ENCODE results near the gene TSPAN33.
"Not testable (repeated sequence)": the region's sequence is repeated elsewhere in the genome, so short reads cannot be mapped to it uniquely, and the experiment has no call there.

Gene TSPAN33

DNA sequence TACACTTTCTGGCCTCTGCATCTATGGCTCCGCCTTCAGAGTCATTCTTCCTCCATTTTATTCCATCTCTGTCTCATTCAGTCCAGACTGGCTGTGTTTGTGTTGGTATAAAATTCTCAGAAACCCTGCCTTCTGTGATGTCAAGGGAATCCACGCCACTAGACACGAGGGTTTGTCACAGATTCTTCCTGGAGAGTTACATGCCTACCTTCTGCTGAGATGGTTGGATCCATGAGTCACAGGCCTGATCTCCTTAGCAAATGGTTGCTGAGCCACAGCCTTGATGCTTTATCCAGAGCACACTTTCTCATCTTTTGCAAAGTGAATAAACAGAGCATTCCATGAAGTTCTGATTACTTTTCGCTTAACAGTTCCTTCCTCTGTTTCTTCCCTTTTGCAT, 35.9 kb upstream of the TSPAN33 start:
- TF ChIP-seq, protein P1, sequence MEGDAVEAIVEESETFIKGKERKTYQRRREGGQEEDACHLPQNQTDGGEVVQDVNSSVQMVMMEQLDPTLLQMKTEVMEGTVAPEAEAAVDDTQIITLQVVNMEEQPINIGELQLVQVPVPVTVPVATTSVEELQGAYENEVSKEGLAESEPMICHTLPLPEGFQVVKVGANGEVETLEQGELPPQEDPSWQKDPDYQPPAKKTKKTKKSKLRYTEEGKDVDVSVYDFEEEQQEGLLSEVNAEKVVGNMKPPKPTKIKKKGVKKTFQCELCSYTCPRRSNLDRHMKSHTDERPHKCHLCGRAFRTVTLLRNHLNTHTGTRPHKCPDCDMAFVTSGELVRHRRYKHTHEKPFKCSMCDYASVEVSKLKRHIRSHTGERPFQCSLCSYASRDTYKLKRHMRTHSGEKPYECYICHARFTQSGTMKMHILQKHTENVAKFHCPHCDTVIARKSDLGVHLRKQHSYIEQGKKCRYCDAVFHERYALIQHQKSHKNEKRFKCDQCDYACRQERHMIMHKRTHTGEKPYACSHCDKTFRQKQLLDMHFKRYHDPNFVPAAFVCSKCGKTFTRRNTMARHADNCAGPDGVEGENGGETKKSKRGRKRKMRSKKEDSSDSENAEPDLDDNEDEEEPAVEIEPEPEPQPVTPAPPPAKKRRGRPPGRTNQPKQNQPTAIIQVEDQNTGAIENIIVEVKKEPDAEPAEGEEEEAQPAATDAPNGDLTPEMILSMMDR (IDR thresholded peaks at IDR 0.05; ENCODE audit: extremely low read depth, insufficient read depth, missing control alignments) = no peak

DNA sequence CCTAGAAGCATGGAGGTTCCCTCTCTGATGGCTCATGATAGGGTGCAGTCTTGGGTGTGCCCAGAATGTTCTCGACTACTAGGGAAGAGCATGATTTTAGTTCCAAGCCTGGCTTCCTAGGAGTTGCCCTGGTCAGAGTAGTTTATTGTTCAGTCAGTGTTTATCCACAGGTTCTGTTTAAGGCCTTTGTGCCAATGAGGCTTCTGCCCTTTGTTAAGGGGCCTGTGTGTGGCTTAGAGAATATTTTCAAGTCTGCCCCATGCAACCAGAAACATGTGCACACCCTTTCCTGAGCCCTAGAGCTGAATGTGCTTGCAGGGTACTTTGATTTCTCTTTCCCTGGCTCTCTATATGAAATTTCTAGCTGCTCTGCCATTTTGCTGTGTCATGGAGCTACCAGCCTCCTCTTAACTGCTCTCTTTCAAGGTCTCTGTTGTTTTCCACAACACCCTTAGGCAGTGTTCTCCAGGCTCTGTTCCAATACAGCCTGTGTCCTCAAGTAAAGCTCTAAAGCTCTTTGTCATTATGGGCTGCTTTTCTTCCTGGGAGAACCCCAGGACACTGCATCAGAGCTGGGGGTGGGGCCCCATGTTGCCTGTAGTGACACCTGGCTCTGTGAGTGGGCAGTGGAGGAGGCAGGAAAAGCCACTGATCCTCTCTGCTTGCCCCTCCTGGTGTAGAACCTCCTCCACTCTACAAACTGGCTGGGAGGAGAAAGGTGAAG, 34.1 kb upstream of the TSPAN33 start:
- in situ Hi-C loops (cut with MboI; ENCODE audit: low pct_unique_long_range_greater_than_20kb, low sequenced_read_pairs, unreplicated experiment) = no loop called here
- TF ChIP-seq, protein P1 (IDR thresholded peaks at IDR 0.05; ENCODE audit: extremely low read depth, insufficient read depth, missing control alignments) = no peak

More for the DNA sequence above, 35.9 kb upstream of the TSPAN33 start:
- in situ Hi-C loops (cut with MboI; ENCODE audit: low pct_unique_long_range_greater_than_20kb, low sequenced_read_pairs, unreplicated experiment) = no loop called here
- no peak for DNase-seq (ENCODE audit: low spot score)

GRCh38 chr7:129110982-129111376, 33.5 kb upstream of the TSPAN33 start:
- DNase-seq (ENCODE audit: low spot score) = no peak
- in situ Hi-C loops (cut with MboI; ENCODE audit: low pct_unique_long_range_greater_than_20kb, low sequenced_read_pairs, unreplicated experiment) = no loop called here
- TF ChIP-seq, protein P1 (IDR thresholded peaks at IDR 0.05; ENCODE audit: extremely low read depth, insufficient read depth, missing control alignments) = no peak

More for the DNA sequence above, 34.1 kb upstream of the TSPAN33 start:
- DNase-seq (ENCODE audit: low spot score) = no peak

DNA sequence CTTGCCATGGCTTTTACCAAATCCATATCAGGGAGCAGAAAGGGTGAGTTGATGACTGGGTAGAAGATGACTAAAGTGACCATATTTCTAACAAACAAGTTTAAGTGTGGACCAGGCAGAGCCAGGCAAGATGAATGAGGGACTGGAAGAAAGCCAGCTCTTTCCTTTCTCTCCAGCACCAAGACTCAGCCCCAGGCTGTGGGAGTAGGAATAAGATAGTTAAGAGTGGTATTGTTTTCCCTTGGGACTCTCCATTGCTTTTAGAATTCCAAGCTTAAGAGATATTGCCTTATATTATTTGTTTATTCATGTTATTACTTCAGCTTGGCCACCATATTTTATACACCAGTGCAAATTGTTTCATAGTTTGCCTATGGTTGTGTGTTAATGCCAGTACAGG, 28.8 kb upstream of the TSPAN33 start:
- in situ Hi-C loops (cut with MboI; ENCODE audit: low pct_unique_long_range_greater_than_20kb, low sequenced_read_pairs, unreplicated experiment) = no loop called here
- DNase-seq (ENCODE audit: low spot score) = no peak

DNA sequence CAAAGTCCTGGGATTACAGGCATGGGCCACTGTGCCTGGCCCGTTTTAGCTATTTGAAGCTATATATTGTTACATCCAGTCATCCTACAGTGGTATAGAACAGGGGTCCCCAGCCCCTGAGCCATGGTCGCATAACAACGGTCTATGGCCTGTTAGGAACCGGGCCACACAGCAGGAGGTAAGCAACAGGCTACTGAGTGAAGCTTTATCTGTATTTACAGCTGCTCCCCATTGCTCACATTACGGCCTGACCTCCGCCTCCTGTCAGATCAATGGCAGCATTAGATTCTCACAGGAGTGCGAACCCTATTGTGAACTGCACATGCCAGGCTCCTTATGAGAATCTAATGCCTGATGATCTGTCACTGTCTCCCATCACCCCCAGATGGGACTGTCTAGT, 26.3 kb upstream of the TSPAN33 start:
- in situ Hi-C loops (cut with MboI; ENCODE audit: low pct_unique_long_range_greater_than_20kb, low sequenced_read_pairs, unreplicated experiment) = no loop called here

More for the DNA sequence above, 28.8 kb upstream of the TSPAN33 start:
- TF ChIP-seq, protein P1 (IDR thresholded peaks at IDR 0.05; ENCODE audit: extremely low read depth, insufficient read depth, missing control alignments) = no peak

DNA sequence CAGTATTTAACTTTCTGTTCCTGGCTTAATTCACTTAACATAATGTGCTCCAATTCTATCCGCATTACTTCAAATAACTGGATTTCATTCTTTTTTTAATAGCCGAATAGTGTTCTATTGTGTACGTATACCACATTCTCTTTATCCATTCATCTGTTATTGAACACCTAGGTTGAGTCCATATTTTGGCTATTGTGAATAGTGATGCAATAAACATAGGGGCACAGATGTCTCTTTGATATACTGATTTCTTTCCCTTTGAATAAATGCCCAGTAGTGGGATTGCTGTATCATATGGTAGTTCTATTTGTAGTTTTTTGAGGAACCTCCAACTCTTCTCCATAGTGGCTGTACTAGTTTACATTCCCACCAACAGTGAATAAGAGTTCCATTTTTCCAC, 25.5 kb upstream of the TSPAN33 start:
- TF ChIP-seq, protein P1 (IDR thresholded peaks at IDR 0.05; ENCODE audit: extremely low read depth, insufficient read depth, missing control alignments) = no peak
- in situ Hi-C loops (cut with MboI; ENCODE audit: low pct_unique_long_range_greater_than_20kb, low sequenced_read_pairs, unreplicated experiment) = no loop called here
- no peak for DNase-seq (ENCODE audit: low spot score)

More for the DNA sequence above, 26.3 kb upstream of the TSPAN33 start:
- TF ChIP-seq, protein P1 (IDR thresholded peaks at IDR 0.05; ENCODE audit: extremely low read depth, insufficient read depth, missing control alignments) = no peak
- no peak for DNase-seq (ENCODE audit: low spot score)

DNA sequence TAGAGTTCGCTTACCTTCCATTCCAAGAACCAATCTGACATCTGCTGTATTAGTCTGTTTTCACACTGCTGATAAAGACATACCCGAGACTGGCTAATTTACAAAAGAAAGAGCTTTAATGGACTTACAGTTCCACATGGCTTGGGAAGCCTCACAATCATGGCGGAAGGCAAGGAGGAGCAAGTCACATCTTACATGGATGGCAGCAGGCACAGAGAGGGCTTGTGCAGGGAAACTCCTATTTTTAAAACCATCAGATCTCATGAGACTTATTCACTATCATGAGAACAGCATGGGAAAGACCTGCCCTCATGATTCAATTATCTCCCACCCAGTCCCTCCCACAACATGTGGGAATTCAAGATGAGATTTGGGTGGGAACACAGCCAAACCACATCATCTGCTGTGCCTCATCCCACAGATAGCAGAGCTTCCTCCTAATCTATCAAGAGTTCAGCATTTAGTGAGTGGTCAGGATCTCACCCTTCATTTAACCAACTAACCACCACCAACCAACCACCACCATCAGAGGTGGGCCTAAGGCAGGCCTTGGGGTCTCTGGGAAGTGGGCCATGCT, 22.9 kb upstream of the TSPAN33 start:
- in situ Hi-C loops (cut with MboI; ENCODE audit: low pct_unique_long_range_greater_than_20kb, low sequenced_read_pairs, unreplicated experiment) = not testable (repeated sequence)

More for the DNA sequence above, 22.9 kb upstream of the TSPAN33 start:
- not testable (repeated sequence) for DNase-seq (ENCODE audit: low spot score)

Measured in GM13977 (cell line).